ENCODE data around the gene HECA. TPM values are rescaled to one million over a fixed set of nuclear protein-coding genes. Genes with fewer than 3 reads are reported as not detected.
A peak's percentile ranks its signal among the peaks of the same experiment; 100 is the strongest.

Gene HECA
- total RNA-seq (12.7 and 24.4 TPM in 2 replicates), polyA plus RNA-seq (8.7 and 19.6 TPM in 2 replicates)

- H3K27ac ChIP-seq: peak within 1 kb of the TSS; percentile 49
- no peak for TF ChIP-seq CTCF (IDR thresholded peaks at IDR 0.05; ENCODE audit: low read depth, low read length)
These were observed at the start of gene HECA for GRCh38 chr6:139134817-139135577. Gene HECA (plus strand): TSS chr6:139135080. CDS start chr6:139135397, 317 bp downstream.

GRCh38 chr6:139091826-139092225, 43.1 kb upstream of the HECA start:
- no peak for DNase-seq (ENCODE audit: low read depth in 1 of 2, low spot score in 1 of 2)
- Histone ChIP-seq H3K4me1 (ENCODE audit: low read depth) (no peaks in the 10 kb centered on the region), H3K27me3 (no peaks in the 10 kb centered on the region)

More at GRCh38 chr6:139134817-139135577, at the start of gene HECA:
- Histone ChIP-seq H3K4me3 (peak within 1 kb of the TSS; percentile 87), H3K36me3 (no peaks in the 10 kb centered on the region), H3K27me3 (no peaks in the 10 kb centered on the region), H3K9me3 (ENCODE audit: low read depth) (no peaks in the 10 kb centered on the region), H3K4me1 (ENCODE audit: low read depth) (peaks cover 19% of the 10 kb centered on the region)
- peak; percentile 95 to 98 for DNase-seq (ENCODE audit: low read depth in 1 of 2, low spot score in 1 of 2)

GRCh38 chr6:139099984-139100383, 34.9 kb upstream of the HECA start:
- no peak for TF ChIP-seq CTCF (IDR thresholded peaks at IDR 0.05; ENCODE audit: low read depth, low read length)
- H3K36me3 ChIP-seq: no peaks in the 10 kb centered on the region
- H3K9me3 ChIP-seq (ENCODE audit: low read depth): no peaks in the 10 kb centered on the region
- H3K27me3 ChIP-seq: no peaks in the 10 kb centered on the region
- H3K27ac ChIP-seq: no peak overlapping the region
- no peaks in the 10 kb centered on the region for H3K4me1 ChIP-seq (ENCODE audit: low read depth)
- H3K4me3 ChIP-seq: no peak overlapping the region
- DNase-seq (ENCODE audit: low read depth in 1 of 2, low spot score in 1 of 2): no peak

More at GRCh38 chr6:139091826-139092225, 43.1 kb upstream of the HECA start:
- no peak overlapping the region for H3K27ac ChIP-seq
- H3K4me3 ChIP-seq: no peak overlapping the region
- no peaks in the 10 kb centered on the region for H3K9me3 ChIP-seq (ENCODE audit: low read depth)
- no peak for TF ChIP-seq CTCF (IDR thresholded peaks at IDR 0.05; ENCODE audit: low read depth, low read length)
- H3K36me3 ChIP-seq: no peaks in the 10 kb centered on the region

GRCh38 chr6:139107051-139107450, 27.8 kb upstream of the HECA start:
- H3K4me1 ChIP-seq (ENCODE audit: low read depth): no peaks in the 10 kb centered on the region
- H3K36me3 ChIP-seq: no peaks in the 10 kb centered on the region
- no peak overlapping the region for H3K4me3 ChIP-seq
- TF ChIP-seq CTCF (IDR thresholded peaks at IDR 0.05; ENCODE audit: low read depth, low read length): no peak
- H3K27me3 ChIP-seq: no peaks in the 10 kb centered on the region
- no peak overlapping the region for H3K27ac ChIP-seq
- DNase-seq (ENCODE audit: low read depth in 1 of 2, low spot score in 1 of 2): no peak
- H3K9me3 ChIP-seq (ENCODE audit: low read depth): no peaks in the 10 kb centered on the region

GRCh38 chr6:139108378-139108777, 26.5 kb upstream of the HECA start:
- no peak for TF ChIP-seq CTCF (IDR thresholded peaks at IDR 0.05; ENCODE audit: low read depth, low read length)
- Histone ChIP-seq H3K36me3 (no peaks in the 10 kb centered on the region), H3K4me3 (no peak overlapping the region), H3K27me3 (no peaks in the 10 kb centered on the region), H3K9me3 (ENCODE audit: low read depth) (no peaks in the 10 kb centered on the region), H3K4me1 (ENCODE audit: low read depth) (no peaks in the 10 kb centered on the region), H3K27ac (no peak overlapping the region)
- DNase-seq (ENCODE audit: low read depth in 1 of 2, low spot score in 1 of 2): no peak

All from cardiac muscle cell (in vitro differentiated cells and primary cell).